GM18507 (cell line): ENCODE data around the gene CXorf58.
"Not testable (repeated sequence)": the region's sequence is repeated elsewhere in the genome, so short reads cannot be mapped to it uniquely, and the experiment has no call there.

ENCODE experiments used
- DNase-seq: peaks from one replicate; pipeline ENCODE4 v3.0.0; 2011; ENCODE audit warnings: low read depth; ENCODE audit not compliant: insufficient read length; ENCODE audit errors: extremely low spot score
- FAIRE-seq: peaks from 2 replicates; lab custom pipeline; 2011; peaks lifted over from hg19 to GRCh38; lab: Jason Lieb, UNC

CXorf58 gene, protein sequence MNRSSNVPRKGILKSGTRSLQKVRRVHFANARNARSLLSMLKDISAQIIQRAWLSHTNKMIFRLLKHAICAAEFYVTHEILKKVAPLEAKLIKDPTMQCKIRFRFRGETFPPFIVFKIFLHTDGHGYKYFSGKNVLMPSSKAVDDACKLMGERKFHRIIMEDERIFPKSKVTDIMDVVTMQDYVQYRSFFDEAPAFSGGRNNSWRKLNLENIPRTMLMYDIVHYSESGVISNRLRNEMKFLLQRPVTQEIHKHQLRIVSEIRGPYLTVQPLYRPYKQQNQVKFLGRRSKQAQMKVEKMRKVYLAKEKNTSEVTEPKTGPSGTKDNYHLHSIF

GRCh38 chrX:23907498-23908218, at the start of gene CXorf58, which contains the start of gene APOO:
Gene CXorf58 (plus strand): TSS chrX:23908006. CDS start chrX:23910303, 2,297 bp downstream.
Gene APOO (minus strand): TSS chrX:23907938. CDS start chrX:23907702, 236 bp downstream.
- peak; percentile 69 for DNase-seq
- FAIRE-seq = peak; percentile 93

DNA sequence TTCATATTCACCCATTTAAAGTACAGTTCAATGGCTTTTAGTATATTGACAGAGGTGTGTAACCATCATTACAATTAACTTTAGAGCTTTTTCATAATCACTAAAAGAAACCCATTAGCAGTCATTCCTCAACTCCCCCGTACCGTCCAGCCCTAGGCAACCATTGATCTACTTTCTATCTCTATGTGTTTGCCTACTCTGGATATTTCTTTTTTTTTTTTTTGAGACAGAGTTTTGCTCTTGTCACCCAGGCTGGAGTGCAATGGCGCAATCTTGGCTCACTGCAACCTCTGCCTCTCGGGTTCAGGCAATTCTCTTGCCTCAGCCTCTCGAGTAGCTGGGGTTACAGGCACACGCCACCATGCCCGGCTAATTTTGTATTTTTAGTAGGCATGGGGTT, 48.6 kb upstream of the CXorf58 start:
- DNase-seq, FAIRE-seq: not testable (repeated sequence)

- DNase-seq = no peak
Observed at GRCh38 chrX:23861215-23861896, 46.5 kb upstream of the CXorf58 start.

GRCh38 chrX:23861952-23862351, 45.9 kb upstream of the CXorf58 start:
- not testable (repeated sequence) for FAIRE-seq, DNase-seq

More at GRCh38 chrX:23861215-23861896, 46.5 kb upstream of the CXorf58 start:
- FAIRE-seq = no peak

DNA sequence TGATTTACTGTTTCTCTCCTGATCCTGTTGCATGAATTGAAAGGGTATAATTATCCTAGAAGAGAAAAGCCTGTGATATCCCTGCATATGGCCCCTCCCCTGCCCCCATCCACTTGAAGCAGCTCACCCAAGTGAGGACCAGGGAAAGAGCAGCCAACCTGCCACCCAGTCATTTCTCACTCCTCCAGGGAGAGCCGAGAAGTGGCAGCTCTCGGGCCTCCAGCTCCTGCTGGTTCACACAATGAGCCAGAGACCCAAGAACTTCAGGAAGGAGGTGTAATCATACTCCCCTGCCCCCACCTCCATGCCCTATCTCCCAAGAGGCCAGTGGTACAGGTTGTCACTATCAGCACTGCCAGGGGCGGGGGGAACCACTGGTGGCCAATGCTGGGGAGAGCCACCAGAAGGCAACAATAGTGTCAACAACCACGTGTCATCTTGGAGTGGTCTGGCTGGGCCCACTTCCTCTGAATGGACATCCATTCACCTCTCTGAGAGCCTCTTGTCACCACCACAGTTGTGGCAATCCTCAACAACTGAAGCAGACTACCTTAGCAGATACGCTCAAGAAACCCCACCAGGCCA, 43.0 kb upstream of the CXorf58 start:
- FAIRE-seq (no peak), DNase-seq (no peak)

GRCh38 chrX:23870041-23870440, 37.8 kb upstream of the CXorf58 start:
- FAIRE-seq = no peak
- no peak for DNase-seq

- no peak for FAIRE-seq
- no peak for DNase-seq
Observed at GRCh38 chrX:23871905-23872546, 35.8 kb upstream of the CXorf58 start.

- FAIRE-seq = no peak
- DNase-seq = no peak
Observed at GRCh38 chrX:23879380-23880090, 28.3 kb upstream of the CXorf58 start.

DNA sequence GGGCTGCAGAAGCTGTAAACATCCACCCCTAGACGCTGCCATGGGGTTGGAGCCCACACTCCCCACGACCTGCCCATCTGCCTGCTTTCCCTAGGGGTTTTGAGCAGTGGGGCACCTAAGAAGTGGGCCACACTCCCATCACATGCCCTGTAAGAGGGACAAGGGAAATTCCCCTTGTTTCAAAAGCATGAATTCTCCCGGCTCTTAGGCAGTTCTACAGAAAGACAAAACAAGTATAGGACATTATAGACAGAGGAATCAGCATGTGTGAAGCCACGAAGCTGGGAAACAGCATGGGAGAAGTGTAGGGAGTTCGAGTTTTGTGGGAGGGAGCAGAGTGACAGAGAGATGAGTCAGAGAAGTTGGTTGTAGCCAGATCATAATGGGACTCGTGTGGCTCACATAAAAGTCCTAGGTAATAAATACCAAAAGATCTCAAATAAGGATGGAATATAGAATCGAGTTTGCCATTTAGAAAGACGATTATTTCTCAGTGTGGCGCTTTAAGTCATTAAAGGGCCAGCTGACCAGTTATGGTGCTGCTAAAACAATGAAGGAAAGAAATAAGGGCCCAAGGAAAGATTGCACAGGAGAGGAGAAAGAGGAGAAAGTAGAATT, 24.0 kb upstream of the CXorf58 start:
- no peak for DNase-seq
- no peak for FAIRE-seq

- DNase-seq (no peak), FAIRE-seq (no peak)
Observed at GRCh38 chrX:23884427-23885024, 23.3 kb upstream of the CXorf58 start.

DNA sequence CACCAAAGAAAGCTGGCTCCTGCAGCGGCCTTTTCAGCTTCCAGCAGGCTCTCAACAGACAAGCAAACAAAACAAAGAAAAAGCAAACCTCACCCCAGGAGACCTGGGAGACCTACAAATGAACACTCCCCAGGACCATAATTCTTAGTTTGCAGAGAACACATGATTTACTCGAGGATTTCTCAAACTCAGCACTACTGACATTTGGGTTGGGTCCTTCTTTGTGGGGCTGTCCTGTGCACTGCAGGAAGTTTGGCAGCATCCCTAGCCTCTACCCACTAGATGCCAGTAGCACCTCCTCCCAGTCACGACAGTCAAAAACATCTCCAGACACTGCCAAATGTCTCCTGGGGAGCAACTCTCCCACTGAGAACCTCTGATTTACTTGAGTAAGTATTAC, 22.0 kb upstream of the CXorf58 start:
- FAIRE-seq (no peak), DNase-seq (no peak)

- FAIRE-seq = no peak
- no peak for DNase-seq
Observed at GRCh38 chrX:23887451-23887850, 20.4 kb upstream of the CXorf58 start.

GRCh38 chrX:23887918-23888317, 19.9 kb upstream of the CXorf58 start:
- no peak for FAIRE-seq
- no peak for DNase-seq

DNA sequence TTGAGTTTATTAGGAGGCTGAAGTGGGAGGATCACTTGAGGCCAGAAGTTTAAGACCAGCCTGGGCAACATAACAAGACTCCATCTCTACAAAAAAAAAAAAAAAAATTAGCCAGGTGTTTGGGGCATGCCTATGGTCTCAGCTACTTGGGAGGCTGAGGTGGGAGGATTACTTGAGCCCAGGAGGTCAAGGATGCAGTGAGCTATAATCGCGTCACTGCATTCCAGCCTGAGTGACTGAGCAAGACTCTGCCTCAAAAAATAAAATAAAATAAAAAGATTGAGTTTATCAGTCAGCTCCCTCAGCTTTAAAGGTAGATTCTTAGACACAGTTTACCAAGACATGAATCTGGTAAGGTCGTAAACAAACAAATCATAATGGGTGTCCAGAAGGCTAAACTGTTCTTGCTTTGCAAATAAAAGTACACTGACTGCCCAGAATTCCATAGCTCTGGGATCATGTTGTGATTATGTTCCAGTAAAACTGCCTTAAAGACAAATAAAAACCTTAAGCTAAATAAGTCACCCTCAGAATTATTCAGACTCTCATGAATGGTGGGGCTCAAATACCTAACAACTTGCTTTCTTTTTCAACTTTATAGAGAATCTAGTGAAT, 18.8 kb upstream of the CXorf58 start:
- no peak for FAIRE-seq
- DNase-seq = no peak

GRCh38 chrX:23890933-23891332, 16.9 kb upstream of the CXorf58 start:
- no peak for DNase-seq
- no peak for FAIRE-seq

DNA sequence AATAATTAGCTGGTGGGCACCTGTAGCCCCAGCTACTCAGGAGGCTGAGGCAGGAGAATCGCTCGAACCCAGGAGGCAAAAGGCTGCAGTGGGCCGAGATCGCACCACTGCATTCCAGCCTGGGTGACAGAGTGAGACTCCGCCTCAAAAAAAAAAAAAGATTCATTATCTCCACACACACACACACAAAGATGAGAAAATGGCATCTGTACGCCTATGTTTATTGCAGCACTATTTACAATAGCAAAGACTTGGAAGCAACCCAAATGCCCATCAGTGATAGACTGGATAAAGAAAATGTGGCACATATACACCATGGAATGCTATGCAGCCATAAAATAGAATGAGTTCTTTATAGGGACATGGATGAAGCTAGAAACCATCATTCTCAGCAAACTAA, 12.8 kb upstream of the CXorf58 start:
- not testable (repeated sequence) for DNase-seq, FAIRE-seq

DNA sequence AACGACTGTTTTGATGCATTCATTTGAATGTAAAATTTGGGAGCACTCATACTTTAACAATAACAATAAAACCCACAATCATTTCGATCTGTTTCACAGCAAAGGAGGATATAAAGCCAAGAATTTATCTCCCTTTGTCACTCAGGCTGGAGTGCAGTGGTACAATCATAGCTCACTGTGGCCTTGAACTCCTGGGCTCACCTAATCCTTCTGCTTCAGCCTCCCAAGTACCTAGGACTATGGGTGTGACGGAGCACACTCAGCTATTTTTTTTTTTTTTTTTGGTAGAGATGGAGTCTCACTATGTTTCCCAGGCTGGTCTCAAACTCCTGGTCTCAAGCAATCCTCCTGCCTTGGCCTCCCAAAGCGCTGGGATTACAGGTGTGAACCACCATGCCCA, 11.3 kb upstream of the CXorf58 start:
- FAIRE-seq, DNase-seq: not testable (repeated sequence)

DNA sequence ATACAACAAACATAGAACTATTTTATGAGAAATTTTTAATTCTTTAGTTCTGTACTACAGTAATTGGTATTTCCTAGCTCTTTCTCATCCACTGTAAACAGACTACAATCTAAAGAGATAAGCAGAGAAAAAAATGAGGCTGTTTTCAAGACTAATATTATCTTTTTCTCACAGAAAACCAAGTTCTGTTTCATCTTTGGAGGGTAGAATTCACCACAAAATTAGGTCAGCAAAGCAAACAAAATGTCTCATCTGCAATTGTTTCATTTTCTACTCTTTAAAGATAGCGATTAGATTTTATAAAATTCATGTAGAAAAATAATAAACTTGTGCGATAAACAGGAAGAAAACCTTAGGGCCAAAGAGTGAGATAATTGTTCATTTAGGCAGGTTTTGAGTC, 10.8 kb upstream of the CXorf58 start:
- no peak for FAIRE-seq

More for the DNA sequence above, 10.8 kb upstream of the CXorf58 start:
- no peak for DNase-seq
